ENCODE measurements around the gene RRP8.

GRCh38 chr11:6604790-6605189 lies 1.4 kb upstream of the RRP8 start:
- TF ChIP-seq, protein P1, sequence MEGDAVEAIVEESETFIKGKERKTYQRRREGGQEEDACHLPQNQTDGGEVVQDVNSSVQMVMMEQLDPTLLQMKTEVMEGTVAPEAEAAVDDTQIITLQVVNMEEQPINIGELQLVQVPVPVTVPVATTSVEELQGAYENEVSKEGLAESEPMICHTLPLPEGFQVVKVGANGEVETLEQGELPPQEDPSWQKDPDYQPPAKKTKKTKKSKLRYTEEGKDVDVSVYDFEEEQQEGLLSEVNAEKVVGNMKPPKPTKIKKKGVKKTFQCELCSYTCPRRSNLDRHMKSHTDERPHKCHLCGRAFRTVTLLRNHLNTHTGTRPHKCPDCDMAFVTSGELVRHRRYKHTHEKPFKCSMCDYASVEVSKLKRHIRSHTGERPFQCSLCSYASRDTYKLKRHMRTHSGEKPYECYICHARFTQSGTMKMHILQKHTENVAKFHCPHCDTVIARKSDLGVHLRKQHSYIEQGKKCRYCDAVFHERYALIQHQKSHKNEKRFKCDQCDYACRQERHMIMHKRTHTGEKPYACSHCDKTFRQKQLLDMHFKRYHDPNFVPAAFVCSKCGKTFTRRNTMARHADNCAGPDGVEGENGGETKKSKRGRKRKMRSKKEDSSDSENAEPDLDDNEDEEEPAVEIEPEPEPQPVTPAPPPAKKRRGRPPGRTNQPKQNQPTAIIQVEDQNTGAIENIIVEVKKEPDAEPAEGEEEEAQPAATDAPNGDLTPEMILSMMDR (IDR thresholded peaks at IDR 0.05), result no peak
- no peak for TF ChIP-seq POLR2A (IDR thresholded peaks at IDR 0.05)
